K562 (cell line): ENCODE results near the gene PGA3. TPM values are rescaled to one million over a fixed set of nuclear protein-coding genes. Genes with fewer than 3 reads are reported as not detected.

Source experiments
- CC2D1A ChIP-seq: fragments of 450-650 bp; IDR thresholded peaks from 2 replicates; pipeline ENCODE4 v1.6.1; 2017; ENCODE audit warnings: mild to moderate bottlenecking
- CEBPG ChIP-seq, 3 experiments: fragments of 200-800 bp in 1 of 3; sonication (Bioruptor generic) in 1 of 3; sonication (generic) in 1 of 3; formaldehyde crosslinking in 1 of 3; IDR thresholded peaks in 2 of 3; conservative IDR thresholded peaks in 1 of 3; 2 replicates each; pipeline versions ENCODE4 v1.6.1 to v1.8.0; 2016 to 2022; ENCODE audit warnings: missing compliant biosample characterization in 2 of 3, missing genetic modification characterization in 2 of 3, mild to moderate bottlenecking in 1 of 3, missing genetic modification reagents in 1 of 3
- ETV1 ChIP-seq: fragments of 450-650 bp; conservative IDR thresholded peaks from 2 replicates; pipeline ENCODE4 v1.6.1; 2016; ENCODE audit warnings: missing genetic modification characterization, control low read depth, low read depth, missing compliant biosample characterization
- HNRNPK ChIP-seq: fragments of 200-400 bp; formaldehyde crosslinking; IDR thresholded peaks from one replicate; pipeline ENCODE4 v1.6.1; 2018; ENCODE audit warnings: mild to moderate bottlenecking, low read depth, low read length; ENCODE audit not compliant: poor library complexity, severe bottlenecking
- KHSRP ChIP-seq: fragments of 450-650 bp; IDR thresholded peaks from 2 replicates; pipeline ENCODE4 v1.6.1; 2017
- MEF2A ChIP-seq: IDR thresholded peaks from 2 replicates; pipeline ENCODE4 v1.6.1; 2011; ENCODE audit warnings: low read depth, mild to moderate bottlenecking, low read length, moderate library complexity; ENCODE audit not compliant: control insufficient read depth
- MITF ChIP-seq: IDR thresholded peaks from 2 replicates; pipeline ENCODE4 v1.6.1; 2014; ENCODE audit warnings: antibody characterized with exemption
- NEUROD1 ChIP-seq: fragments of 150-350 bp; IDR thresholded peaks from 2 replicates; pipeline ENCODE4 v1.6.1; 2014; ENCODE audit warnings: borderline replicate concordance, low read length, low read depth; ENCODE audit not compliant: partially characterized antibody
- PHB2 ChIP-seq: fragments of 450-650 bp; IDR thresholded peaks from 2 replicates; pipeline ENCODE4 v1.6.1; 2017; ENCODE audit warnings: low read depth
- PTTG1 ChIP-seq: fragments of 450-650 bp; IDR thresholded peaks from 2 replicates; pipeline ENCODE4 v1.6.1; 2016; ENCODE audit warnings: low read depth, mild to moderate bottlenecking, missing genetic modification characterization, missing compliant biosample characterization
- TAF7 ChIP-seq: fragments of 450-650 bp; IDR thresholded peaks from 2 replicates; pipeline ENCODE4 v1.6.1; 2016; ENCODE audit warnings: missing genetic modification characterization, missing compliant biosample characterization
- TRIM25 ChIP-seq: fragments of 450-650 bp; IDR thresholded peaks from 2 replicates; pipeline ENCODE4 v1.7.0; 2016; ENCODE audit warnings: borderline replicate concordance
- ZBTB5 ChIP-seq: fragments of 450-650 bp; IDR thresholded peaks from 2 replicates; pipeline ENCODE4 v1.6.1; 2017; ENCODE audit warnings: antibody characterized with exemption
- ZC3H4 ChIP-seq: sonication (generic); formaldehyde crosslinking; IDR thresholded peaks from 2 replicates; pipeline ENCODE4 v1.9.0; 2021; ENCODE audit warnings: missing genetic modification reagents, borderline replicate concordance
- ZC3H8 ChIP-seq: fragments of 450-650 bp; IDR thresholded peaks from 2 replicates; pipeline ENCODE4 v1.6.1; 2017
- ZFP1 ChIP-seq: fragments of 450-650 bp; formaldehyde crosslinking; IDR thresholded peaks from 2 replicates; pipeline ENCODE4 v1.4.0; 2020; ENCODE audit warnings: mild to moderate bottlenecking, mixed read lengths
- ZNF217 ChIP-seq: sonication (generic); formaldehyde crosslinking; IDR thresholded peaks from 2 replicates; pipeline ENCODE4 v1.8.0; 2022; ENCODE audit warnings: mild to moderate bottlenecking, missing genetic modification reagents
- ZNF23 ChIP-seq: fragments of 250-450 bp; sonication (Bioruptor Pico); IDR thresholded peaks from 2 replicates; pipeline ENCODE4 v1.4.0; 2020; ENCODE audit warnings: mild to moderate bottlenecking
- polyA plus RNA-seq, 8 experiments: library from polyadenylated mRNA; depleted of rRNA in 4 of 8; stranded (reverse) in 5 of 8; unstranded in 3 of 8; fragments of >200 nt; fragmentation: Nextera tagmentation in 2 of 8; fragmentation: Illumina TruSeq in 1 of 8; extraction: Ambion mirVana in 2 of 8; extraction: Trizol in 1 of 8; gene quantifications; 2 replicates each; pipeline versions ENCODE4 v1.2.1 to v1.2.3, GENCODE V29; 2011 to 2014; ENCODE audit warnings: inconsistent platforms in 1 of 8, missing spikeins in 1 of 8
- total RNA-seq, 7 experiments: library from RNA; depleted of rRNA in 6 of 7; stranded (reverse); fragments of >200 nt in 6 of 7; fragmentation: Illumina TruSeq in 2 of 7; extraction: Trizol in 2 of 7; gene quantifications; 2 replicates each; pipeline versions ENCODE4 v1.2.1 to v1.2.3, GENCODE V29; 2011 to 2021; ENCODE audit warnings: low replicate concordance in 1 of 7
- TF ChIP-seq, protein P1 (sequence below), 3 experiments: IDR thresholded peaks in 2 of 3; conservative IDR thresholded peaks in 1 of 3; 2 replicates each; pipeline ENCODE4 v1.5.1; 2011 to 2012; ENCODE audit warnings: low read length in 3 of 3, mild to moderate bottlenecking in 3 of 3, control low read depth in 2 of 3, improper control_type of control experiment in 1 of 3, inconsistent platforms in 1 of 3, low read depth in 1 of 3, mixed read lengths in 1 of 3, moderate library complexity in 1 of 3; ENCODE audit not compliant: insufficient read depth in 2 of 3

Gene PGA3
- total and polyA plus RNA-seq, 9 of the 15 experiments (the other 6 are each of a cell fraction or from before 2014, with no cell fraction given) = 0.15 to 0.18 (median 0.18) TPM; not detected in 6

DNA sequence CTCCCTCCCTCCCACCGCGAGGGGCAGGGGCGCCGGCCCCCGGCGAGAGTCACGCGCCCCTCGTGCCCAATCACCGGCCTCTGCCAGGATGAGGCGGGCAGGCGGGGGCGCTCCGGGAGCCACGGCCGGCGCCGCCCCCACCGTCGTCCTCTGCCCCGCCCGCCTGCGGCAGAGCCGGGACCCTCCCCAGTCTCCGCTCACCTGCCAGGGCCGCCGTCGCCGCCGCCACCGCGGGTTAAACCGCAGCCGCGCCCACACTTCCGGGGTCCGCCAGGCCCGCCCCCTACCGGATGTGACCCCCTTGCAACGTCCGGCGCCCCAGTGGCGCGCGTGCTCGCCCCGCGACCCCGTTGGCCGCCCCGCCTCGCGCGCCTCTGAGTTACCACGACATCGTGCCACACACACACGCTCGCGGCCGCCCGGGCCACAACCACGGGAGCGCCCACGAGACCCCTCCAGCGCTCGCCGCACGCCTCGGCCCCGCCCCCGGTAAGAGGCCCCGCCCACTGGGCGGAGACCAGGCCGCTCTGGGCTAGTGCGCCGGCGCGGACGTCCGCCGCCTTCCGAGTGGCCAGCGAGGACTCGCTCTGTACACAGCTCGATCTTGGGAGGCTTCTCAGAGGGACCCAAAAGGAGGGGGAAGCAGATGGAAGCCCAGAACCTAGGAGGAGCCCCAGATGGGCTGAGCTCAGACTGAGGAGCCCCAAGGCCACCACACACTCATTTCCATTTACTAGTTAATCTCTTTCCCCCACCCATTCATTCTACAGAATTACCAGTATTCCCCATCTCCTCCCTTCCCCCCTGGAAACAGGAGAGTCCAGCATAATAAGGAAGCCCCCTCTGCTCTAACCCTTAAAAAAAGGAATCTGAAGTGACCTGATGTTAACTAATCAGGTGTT lies 41.9 kb upstream of the PGA3 start, which contains the start of gene VPS37C (continued):
- TF ChIP-seq MITF = no peak
- no peak for TF ChIP-seq PHB2
- no peak for TF ChIP-seq ZNF217 (CRISPR knock-in tag)
- TF ChIP-seq ZC3H4 (CRISPR knock-in tag) = no peak
- TF ChIP-seq, protein P1, sequence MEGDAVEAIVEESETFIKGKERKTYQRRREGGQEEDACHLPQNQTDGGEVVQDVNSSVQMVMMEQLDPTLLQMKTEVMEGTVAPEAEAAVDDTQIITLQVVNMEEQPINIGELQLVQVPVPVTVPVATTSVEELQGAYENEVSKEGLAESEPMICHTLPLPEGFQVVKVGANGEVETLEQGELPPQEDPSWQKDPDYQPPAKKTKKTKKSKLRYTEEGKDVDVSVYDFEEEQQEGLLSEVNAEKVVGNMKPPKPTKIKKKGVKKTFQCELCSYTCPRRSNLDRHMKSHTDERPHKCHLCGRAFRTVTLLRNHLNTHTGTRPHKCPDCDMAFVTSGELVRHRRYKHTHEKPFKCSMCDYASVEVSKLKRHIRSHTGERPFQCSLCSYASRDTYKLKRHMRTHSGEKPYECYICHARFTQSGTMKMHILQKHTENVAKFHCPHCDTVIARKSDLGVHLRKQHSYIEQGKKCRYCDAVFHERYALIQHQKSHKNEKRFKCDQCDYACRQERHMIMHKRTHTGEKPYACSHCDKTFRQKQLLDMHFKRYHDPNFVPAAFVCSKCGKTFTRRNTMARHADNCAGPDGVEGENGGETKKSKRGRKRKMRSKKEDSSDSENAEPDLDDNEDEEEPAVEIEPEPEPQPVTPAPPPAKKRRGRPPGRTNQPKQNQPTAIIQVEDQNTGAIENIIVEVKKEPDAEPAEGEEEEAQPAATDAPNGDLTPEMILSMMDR (IDR thresholded peaks at IDR 0.05 in 2 of 3, conservative IDR thresholded peaks at IDR 0.05 in 1 of 3; ENCODE audit: insufficient read depth in 2 of 3, low read depth in 1 of 3, low read length in 3 of 3) = no peak
- TF ChIP-seq ZBTB5 = no peak
- no peak for TF ChIP-seq ZNF23 (CRISPR knock-in tag)
- 0 out of 2 replicates have a peak, but pooled peaks have one; percentile 3 for TF ChIP-seq CEBPG (CRISPR knock-in tag; IDR thresholded peaks at IDR 0.05)
- no peak for TF ChIP-seq CEBPG (tag; conservative IDR thresholded peaks at IDR 0.05 in 1 of 2, IDR thresholded peaks at IDR 0.05 in 1 of 2)
- TF ChIP-seq NEUROD1 = no peak
- no peak for TF ChIP-seq TAF7 (tag)
- no peak for TF ChIP-seq ZC3H8
- no peak for TF ChIP-seq KHSRP
- peak; percentile 14 for TF ChIP-seq HNRNPK
- peak; percentile 66 for TF ChIP-seq ETV1
- no peak for TF ChIP-seq MEF2A
- no peak for TF ChIP-seq PTTG1 (tag)
- no peak for TF ChIP-seq ZFP1 (CRISPR knock-in tag)
- TF ChIP-seq CC2D1A = no peak
- TF ChIP-seq TRIM25 = no peak
